CD4-positive, alpha-beta T cell treated with Interleukin-17A for 4 hours (primary cell): ENCODE data around the gene OCA2.
"Not testable (repeated sequence)": the region's sequence is repeated elsewhere in the genome, so short reads cannot be mapped to it uniquely, and the experiment has no call there.

Experiments
- DNase-seq: peaks from one replicate; pipeline ENCODE4 v3.0.0-alpha.2; 2020; ENCODE audit warnings: mixed read lengths

OCA2 gene

GRCh38 chr15:27993544-27993943 lies 105.6 kb downstream of the OCA2 start:
- DNase-seq = no peak

DNA sequence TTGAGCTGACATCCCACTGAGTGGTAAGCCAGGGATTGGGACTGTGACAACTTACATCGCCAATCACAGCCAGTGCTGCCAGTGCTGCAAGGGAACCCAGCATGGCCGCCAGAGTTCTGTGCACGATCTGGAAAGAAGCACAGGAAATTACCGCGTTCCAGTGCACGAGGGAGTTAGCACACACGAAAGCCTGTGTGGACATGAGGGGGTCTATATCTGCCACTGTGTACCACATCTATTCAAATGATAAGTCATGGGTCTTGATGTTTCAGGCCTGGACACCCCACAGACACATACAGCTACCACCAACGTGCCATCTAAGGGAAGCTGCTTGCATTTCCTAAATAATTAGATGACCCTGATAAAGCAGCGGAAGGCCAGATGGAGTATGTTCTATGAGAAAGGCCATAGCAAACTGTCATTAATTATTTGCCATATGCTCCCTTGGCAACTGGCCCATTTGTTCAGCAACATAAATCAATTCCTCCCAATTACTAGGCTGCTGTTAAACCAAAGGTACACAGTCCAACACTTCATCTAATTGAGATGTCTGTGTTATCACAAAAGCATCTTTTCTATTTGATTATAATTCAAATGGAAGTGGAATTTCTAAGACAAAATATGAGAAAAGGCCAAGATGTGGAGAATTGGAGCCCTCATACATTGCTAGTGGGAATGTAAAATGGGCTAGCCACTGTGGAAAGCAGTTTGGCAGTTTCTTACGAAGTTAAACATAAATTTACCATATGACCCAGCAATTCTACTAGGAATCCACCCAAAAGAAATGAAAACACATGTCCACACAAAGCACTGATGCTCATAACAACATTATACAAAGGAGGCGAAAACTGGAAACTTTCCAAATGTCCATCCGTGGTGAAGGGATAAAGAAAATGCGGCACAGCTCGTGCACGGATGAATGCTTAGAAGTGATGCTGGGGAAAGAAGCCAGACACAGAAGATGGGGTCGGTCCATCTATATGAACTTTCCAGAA lies 108.3 kb downstream of the OCA2 start:
- no peak for DNase-seq

GRCh38 chr15:27989838-27990237 lies 109.3 kb downstream of the OCA2 start:
- DNase-seq = no peak

DNA sequence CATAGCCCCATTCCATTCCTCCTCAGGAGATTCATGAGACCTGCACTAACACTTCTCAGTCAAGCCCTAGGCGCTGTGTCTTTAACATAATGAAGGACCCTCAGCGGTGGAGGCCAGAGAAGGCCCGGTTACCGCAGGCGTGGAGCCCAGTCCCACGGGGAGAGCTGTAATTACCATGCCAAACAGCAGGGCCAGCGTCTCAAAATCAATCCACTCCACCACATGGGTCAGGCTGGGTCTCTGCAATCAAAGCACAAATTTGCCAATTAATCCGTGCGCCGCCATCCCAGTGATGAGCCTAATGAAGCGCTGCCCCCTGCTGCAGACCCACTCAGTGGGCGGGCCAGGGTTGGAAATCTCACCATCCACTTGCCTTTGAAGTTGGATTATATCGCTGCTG lies 109.7 kb downstream of the OCA2 start:
- no peak for DNase-seq

DNA sequence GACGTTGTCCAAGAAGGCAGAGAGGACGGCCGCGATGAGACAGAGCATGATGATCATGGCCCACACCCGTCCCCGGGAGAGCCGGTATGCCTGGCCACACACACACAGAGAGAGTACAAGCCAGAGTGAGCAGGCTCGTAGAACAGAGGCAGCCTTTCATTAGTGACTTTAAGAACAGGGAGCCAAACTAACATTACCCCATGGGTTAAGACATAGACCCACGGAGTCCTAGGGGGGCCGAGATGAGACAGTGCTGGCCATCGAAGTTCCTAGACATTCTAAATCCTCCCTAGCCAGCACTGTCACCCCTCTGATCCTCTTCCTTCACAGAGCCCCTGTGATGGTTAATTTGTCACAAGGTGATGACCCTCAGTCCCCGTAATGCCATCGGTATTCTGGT lies 114.0 kb downstream of the OCA2 start:
- DNase-seq = no peak

DNA sequence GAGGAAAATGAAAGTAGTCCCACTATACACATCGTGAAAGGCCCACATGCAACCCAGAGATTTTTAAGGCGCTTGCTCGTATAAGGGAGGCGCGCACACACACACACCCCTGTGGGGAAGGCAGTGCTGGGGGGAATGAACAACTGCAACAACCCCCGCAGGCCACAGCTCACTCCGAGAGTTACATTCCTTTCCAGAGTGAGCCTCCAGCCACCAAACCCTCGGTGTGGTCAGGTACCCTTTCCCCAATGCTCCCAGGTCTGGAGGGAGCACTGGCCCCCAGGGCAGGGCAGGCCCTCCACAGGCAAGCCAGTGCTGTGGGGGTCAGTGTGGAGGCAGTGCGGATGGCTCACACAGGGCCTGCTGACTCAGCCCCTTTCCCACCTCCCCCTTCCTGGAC lies 115.6 kb downstream of the OCA2 start:
- DNase-seq = no peak

- no peak for DNase-seq
Observed at GRCh38 chr15:27977696-27978095, 121.4 kb downstream of the OCA2 start.

- DNase-seq = no peak
Observed at GRCh38 chr15:27973886-27974285, 125.2 kb downstream of the OCA2 start.

DNA sequence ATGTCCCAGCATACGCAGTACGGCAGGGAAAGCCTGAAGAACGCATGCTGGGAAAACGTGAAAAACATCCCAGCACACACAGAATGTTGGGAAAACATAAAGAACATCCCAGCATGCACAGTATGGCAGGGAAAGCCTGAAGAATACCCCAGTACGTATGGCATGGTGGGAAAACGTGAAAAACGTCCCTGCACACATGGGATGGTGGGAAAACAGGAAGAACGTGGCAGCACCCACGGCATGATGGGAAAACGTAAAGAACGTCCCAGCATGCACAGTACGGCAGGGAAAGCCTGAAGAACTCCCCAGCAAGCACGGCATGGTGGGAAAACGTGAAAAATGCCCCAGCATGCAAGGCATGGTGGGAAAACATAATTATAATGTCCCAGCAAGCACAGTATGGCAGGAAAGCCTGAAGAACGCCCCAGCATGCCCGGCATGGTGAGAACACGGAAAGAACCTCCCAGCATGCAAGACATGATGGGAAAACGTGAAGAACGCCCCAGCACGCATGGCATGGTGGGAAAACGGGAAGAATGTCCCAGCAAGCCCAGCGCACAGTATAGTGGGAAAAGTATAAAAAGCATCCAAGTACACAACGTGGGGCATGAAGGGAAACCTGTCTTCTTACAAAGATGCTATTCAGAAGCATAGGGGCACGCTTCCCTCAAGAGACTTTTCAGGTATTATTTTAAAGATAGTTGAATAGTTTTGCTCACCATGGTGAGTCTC lies 128.3 kb downstream of the OCA2 start:
- no peak for DNase-seq

GRCh38 chr15:27967541-27967940 lies 131.6 kb downstream of the OCA2 start:
- DNase-seq = no peak

DNA sequence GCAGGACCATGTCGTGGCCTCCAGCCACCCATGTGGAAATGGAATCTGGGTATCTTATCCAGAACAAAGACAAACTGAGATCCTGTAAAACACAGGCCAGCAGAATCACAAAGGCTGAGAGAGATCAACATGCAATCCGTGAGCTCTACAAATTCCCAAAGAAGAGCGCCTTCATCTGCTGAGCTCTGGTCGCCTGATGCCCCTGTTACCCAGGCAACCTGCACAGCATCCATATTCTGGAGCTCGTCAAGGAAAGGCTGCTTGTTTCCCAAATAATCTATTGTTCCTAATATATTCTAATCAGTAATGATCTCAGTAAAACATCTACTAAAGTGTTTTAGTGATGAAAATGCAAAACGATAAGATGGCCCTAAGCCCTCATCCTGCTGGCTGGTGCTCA lies 133.6 kb downstream of the OCA2 start:
- no peak for DNase-seq

DNA sequence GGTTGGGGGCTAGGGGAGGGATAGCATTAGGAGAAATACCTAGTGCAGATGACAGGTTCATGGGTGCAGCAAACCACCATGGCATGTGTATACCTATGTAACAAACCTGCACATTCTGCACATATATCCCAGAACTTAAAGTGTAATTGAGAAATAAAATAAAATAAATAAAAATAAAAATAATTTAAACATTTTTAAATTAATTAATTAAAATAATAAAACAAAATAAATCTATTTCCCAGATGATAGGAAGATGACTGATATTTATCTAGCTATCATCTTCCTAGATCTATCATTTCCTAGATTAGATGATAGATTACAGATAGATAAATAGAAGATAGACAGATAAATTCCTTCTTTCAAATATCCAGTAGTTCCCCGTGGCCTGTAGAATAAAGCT lies 137.3 kb downstream of the OCA2 start:
- DNase-seq = no peak

- DNase-seq = no peak
Observed at GRCh38 chr15:27958911-27959578, 140.1 kb downstream of the OCA2 start.

GRCh38 chr15:27956285-27956684 lies 142.8 kb downstream of the OCA2 start:
- DNase-seq = no peak

DNA sequence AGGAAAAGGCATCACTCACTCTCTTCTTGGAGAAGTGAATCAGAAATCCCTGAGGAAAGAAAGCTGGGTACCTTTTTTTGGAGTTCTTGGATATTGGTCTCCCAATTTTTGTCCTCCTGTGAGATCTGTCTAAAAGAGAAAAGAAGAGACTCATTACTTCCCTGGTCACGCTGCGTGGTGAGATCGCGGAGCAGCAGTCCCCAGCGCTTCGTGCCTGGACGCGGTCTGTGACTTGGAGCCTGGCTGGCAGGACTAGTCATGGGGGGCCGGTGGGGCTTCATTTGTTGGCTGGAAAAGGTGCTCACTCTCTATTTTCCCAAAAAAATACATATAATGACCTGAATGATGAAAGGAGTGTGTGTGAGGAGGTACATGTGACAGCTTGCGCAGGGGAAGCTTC lies 144.0 kb downstream of the OCA2 start:
- no peak for DNase-seq

DNA sequence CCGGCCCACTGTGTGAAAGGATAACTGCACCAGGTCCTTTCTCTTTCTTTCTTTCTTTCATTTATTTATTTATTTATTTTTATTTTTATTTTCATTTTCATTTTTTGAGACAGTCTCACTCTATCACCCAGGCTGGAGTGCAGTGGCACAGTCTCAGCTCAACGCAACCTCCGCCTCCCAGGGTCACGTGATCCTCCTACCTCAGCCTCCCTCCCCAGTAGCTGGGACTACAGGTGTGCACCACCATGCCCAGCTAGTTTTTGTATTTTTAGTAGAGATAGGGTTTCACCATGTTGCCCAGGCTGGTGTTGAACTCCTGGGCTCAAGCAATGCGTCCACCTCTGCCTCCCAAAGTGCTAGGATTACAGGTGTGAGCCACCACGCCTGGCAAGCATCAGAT lies 146.5 kb downstream of the OCA2 start:
- DNase-seq = not testable (repeated sequence)

- no peak for DNase-seq
Observed at GRCh38 chr15:27951191-27951890, 147.8 kb downstream of the OCA2 start.

DNA sequence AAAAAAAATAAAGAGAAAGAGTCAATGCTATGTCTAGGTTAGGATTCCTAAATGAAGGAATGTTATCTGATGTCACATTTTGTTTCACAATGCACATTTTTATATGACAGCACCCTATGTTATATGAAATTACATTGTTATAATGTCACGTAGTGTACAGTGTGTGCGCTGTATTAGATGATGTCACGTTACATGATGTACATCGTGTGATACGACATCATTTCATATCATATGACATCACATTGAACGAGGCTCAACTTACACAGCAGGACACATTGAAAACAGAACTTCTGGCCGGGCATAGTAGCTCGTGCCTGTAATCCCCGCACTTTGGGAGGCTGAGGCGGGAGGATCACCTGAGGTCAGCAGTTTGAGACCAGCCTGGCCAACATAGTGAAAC lies 150.0 kb downstream of the OCA2 start:
- no peak for DNase-seq

DNA sequence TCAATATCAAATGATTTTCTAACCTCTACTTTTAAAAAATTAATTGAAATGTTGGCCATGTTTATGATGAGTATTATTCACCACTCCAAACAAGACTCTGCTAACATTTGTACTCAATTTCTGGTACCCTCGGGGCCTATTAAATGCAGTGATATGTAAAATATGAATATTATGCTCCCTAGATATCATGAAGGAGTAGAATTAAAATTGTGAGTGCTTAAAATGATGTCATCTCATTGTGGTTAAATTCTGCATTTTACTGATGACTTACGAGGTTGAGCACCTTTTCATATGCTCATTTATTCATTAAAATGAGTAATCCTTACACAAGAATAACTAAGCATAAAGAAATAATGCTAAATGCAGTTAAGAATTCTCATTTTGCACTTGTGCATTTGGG lies 159.9 kb downstream of the OCA2 start:
- no peak for DNase-seq

GRCh38 chr15:27937851-27938250 lies 161.3 kb downstream of the OCA2 start:
- no peak for DNase-seq

GRCh38 chr15:27936164-27936563 lies 163.0 kb downstream of the OCA2 start:
- DNase-seq = no peak

DNA sequence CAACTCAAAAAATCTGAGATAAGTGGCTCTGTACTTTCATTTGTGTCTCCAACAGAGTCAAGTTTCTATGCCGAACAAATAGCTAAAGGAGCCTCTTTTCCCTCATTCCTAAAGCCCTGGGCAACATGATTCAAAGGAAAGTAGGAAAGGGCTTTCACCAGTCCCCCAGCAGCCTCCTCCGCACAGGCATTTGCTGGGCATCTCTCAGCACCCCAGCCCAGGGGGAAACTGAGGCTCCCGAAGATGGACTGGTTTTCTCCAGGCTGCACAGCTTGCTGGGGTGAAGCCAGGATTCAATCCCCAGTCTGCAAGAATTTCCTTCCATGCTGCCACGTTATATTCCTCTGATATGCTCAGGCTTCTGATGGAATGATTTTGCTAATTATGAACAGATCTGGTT lies 163.8 kb downstream of the OCA2 start:
- no peak for DNase-seq

DNA sequence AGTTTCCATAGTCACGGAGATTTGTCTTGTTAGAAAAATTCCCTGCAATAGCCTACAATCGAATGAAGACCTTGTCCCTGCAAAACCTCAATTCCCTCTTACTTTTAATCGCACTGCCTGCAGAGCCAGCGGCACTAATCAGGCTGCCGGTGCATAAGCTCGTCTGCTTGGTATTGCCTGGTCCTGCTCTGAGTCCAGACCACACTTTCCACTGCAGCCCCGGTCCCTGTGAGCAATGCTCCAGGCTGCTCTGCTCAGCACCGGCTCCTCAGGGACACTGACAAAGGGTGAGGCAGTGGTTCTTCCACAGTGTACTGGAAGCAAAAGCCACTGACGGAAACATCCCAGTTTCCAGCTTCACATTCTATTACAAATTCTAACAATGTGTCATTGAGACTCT lies 164.3 kb downstream of the OCA2 start:
- DNase-seq = no peak
